Fibroblast of skin of right quadriceps (primary cell): ENCODE results near the gene ALK.

Experiments
- DNase-seq: peaks from one replicate; pipeline ENCODE4 v3.0.0-alpha.2; 2013

Gene ALK

GRCh38 chr2:29215739-29216608, 705.4 kb downstream of the ALK start:
- DNase-seq = no peak

DNA sequence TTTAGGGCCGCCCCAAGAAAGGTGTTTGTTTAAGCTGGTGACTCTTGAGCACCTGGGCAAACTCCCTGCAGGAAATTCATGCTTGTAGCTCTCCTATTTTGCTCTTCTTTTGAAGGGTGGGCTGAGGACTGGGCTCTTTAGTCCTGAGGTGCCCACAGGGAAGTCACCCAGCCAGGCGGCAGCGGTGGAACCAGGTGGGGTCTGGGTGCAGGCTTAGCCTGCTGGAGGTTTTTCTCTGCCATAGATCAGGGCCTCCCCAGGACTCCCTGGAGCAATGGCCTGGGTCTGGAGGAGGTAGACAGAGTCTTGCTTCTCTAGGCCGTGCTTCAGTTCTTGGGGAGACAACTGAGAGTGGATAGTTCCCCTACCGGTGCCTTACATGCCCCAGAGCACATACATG, 706.3 kb downstream of the ALK start:
- no peak for DNase-seq

DNA sequence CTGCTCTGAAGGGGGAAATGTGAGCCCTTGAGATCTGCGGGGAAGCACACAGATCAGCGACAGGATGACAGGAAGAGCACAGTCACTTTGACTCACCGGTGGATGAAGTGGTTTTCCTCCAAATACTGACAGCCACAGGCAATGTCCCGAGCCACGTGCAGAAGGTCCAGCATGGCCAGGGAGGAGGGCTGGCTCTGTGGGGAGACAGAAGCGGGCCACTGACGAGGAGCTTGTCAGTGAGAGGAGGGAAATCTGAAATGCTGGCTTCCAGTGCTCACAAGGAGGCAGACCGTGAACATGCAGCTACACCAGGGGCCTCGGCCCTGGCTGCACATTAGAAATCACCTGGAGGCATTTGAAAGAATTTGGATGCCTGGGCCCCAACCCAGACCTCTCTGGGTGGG, 707.5 kb downstream of the ALK start:
- DNase-seq = peak; percentile 12

DNA sequence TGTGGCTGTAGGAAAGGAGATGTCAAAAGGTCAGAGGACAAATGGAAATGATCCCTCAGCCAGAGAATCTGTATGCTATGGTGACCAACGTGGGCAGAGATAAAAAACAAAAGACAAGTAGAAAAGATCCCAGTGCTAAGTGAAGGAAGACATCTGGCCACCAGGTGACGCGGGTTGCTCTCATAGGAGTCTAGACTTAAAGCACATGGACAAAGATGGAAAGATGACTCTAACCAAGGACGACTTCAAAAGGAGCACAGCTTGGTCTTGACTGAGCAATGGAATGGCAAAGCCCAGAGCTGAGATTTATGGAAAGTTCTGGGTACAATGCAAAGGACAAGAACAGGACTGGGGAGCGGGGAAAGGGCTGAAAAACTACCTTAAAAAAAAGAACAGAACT, 709.4 kb downstream of the ALK start:
- DNase-seq = no peak

DNA sequence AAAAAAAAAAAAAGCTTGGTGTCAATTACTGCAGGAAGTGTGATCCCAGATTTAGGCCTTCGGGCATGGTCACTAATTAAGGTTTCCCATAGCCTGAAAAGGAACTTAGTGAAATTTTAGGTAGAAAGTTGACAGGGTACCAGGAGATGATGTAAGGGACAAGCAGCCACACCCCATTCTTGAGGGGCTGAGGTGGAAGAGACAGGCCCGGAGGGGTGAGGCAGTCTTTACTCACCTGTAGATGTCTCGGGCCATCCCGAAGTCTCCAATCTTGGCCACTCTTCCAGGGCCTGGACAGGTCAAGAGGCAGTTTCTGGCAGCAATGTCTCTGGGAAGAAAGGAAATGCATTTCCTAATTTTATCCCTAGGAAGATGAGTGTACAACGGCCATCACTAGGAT, 711.8 kb downstream of the ALK start:
- no peak for DNase-seq

- DNase-seq = peak; percentile 21
These were observed 713.8 kb downstream of the ALK start for GRCh38 chr2:29207352-29208148.

DNA sequence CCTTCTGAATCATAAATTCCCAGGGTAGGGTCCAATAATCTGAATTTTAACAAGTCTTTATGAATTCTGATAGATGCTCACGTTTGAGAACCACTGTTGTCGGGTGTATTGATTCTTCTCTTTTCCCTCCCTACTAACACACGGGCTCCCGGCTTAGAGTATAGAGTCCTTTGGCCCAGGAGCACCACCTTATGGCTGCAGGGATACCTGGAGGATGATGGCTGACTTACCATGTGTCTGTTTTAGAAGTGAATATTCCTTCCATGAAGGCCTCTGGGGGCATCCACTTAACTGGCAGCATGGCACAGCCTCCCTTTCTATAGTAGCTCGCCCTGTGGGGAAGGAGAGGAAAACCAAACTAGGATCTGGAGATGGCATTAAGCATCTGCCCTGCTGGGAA, 714.4 kb downstream of the ALK start:
- DNase-seq = no peak

DNA sequence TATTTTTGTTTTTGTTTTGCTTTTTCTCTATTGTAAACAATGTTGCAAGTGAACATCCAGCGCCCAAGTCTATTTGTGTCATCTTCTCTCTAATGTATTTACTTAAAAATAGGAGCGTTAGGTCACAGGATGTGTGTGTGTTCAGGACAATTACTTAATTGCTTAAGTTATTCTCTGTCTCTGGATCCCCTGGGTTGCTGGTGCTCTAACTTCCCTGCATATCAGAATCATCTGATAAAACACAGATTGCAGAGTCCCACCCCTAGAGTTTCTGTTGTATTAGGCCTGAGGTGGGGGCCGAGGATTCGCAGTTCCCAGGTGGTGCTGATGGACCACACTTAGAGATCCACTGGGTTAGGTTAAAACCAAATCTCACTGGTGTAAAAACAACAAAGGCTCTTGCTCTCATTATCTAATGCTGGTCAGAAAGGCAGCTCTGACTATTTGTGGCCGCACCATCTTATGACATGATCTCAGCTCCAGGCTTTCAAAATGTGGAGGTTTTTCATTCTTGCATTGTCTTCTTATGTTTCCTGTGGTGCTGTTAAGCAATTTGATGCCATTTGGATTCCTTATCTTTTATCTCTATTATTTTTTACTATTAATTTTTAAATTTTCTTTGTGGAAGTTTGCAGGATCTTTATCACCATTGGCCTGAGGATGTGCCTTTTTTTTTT, 718.4 kb downstream of the ALK start:
- DNase-seq = no peak

GRCh38 chr2:29201979-29202378, 719.4 kb downstream of the ALK start:
- no peak for DNase-seq

GRCh38 chr2:29196792-29197788, 724.3 kb downstream of the ALK start:
- DNase-seq = peak; percentile 62

GRCh38 chr2:29195796-29196195, 725.6 kb downstream of the ALK start:
- DNase-seq = peak; percentile 25

DNA sequence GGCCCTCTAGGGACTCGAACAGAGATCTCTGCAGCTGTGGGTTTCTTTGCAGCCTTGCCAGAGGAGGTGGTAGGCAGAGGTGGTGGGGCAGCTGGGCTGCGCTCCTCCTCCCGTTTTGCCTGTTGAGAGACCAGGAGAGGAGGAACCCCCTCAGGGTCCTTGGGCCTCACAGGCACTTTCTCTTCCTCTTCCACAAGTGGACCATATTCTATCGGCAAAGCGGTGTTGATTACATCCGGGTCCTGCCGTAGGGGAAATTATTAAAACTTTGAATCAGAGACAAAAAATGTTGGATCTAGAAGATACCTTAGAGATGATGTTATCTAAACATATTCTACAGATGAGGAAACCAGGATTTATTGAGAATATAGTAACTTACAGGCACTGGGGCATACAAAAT, 727.7 kb downstream of the ALK start:
- no peak for DNase-seq

- DNase-seq = no peak
These were observed 728.3 kb downstream of the ALK start for GRCh38 chr2:29193111-29193510.

- DNase-seq = peak; percentile 94
These were observed 728.9 kb downstream of the ALK start for GRCh38 chr2:29192526-29192925.

DNA sequence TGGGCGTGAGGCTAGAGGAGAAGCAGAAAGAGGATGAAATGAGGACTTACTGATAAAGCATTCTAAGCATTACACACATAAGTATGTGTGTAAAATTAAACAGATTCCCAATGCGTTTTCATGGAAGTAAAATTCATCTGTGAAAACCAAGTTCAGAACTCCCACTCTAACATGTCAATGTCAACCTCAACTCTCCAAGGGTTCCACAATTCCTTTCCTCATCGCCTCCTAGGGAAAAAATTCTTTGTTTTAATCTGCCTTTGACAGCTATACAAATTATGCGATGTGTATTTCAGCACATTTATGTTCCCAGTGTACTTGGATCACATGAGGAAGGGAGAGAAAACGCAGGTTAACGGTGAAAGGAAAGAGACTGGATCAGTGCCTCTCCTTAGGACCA, 729.6 kb downstream of the ALK start:
- DNase-seq = no peak

DNA sequence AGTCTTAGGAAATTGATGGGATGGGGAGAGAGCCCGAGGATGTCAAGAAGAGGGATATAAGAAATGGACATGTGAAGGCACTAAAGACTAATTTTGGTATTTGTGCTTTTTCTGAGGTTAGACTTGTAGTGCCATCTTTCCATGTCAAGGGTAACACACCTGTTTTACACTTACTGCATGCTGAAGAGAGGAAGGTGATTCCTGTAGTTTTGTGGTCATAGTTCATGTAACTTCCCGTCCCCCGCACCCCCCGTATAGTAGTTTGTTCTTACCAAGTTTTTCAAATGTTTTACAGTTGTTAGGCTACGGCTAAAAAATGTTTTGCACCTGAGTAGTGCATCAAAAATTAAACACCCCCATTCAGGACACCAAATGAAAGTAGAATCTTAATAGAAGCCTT, 732.3 kb downstream of the ALK start:
- DNase-seq = no peak

DNA sequence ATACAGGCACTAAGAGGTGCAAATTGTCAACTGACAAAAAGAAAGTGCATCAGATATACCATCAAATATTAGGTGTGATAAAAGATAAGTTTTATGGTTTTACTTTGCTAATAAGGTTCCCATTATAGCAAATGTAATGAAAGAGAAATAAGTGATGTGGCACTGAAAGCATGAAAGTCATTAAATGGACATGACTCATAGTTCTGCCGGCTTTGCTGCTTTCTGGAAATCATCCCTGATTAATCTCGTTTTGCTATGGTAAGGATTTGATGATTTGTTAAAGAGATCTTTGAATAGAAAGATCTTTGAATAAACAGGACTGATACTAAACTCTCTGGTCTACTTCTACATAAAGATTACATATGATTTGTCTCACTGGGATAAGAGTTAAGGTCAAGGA, 733.5 kb downstream of the ALK start:
- DNase-seq = peak; percentile 69

GRCh38 chr2:29186817-29187216, 734.6 kb downstream of the ALK start:
- no peak for DNase-seq

DNA sequence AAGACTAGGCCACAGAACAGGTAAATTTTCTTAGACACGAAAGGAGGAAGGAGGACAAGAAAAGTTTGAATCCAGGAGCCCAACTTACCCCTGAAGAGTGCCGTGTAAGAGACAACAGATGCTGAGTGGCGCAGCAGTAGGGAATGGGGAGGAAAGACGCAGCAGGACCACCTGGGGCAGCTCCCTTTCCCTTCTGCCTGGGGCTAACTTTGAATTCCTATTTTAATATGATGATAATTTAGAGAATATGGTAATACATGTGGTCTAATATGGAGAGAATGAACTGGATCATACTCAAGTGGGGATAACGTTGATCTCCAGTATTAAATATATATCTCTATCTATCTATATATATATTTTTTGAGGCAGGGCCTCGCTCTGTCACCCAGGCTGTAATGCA, 736.9 kb downstream of the ALK start:
- DNase-seq = no peak

GRCh38 chr2:29182920-29183319, 738.5 kb downstream of the ALK start:
- DNase-seq = no peak

- no peak for DNase-seq
These were observed 739.1 kb downstream of the ALK start for GRCh38 chr2:29182334-29182733.

GRCh38 chr2:29175338-29175737, 746.0 kb downstream of the ALK start:
- no peak for DNase-seq
